ENCODE results near the gene SPRY2. TPM values are rescaled to one million over a fixed set of nuclear protein-coding genes. Genes with fewer than 3 reads are reported as not detected.

Gene SPRY2
- total RNA-seq, 1 experiment from 2014 or later, result 10.3 TPM

- Histone ChIP-seq H3K27me3 (replicated peaks; ENCODE audit: insufficient read depth, low read depth, low read length, poor library complexity) (no peaks in the 10 kb centered on the region), H3K27ac (ENCODE audit: low read depth, low read length, poor library complexity, severe bottlenecking) (no peak overlapping the region), H3K9me3 (ENCODE audit: low read depth, low read length, poor library complexity, severe bottlenecking) (no peaks in the 10 kb centered on the region), H3K4me3 (ENCODE audit: low read depth, low read length, poor library complexity, severe bottlenecking) (no peak overlapping the region), H3K4me1 (ENCODE audit: insufficient read depth, low read length, poor library complexity, severe bottlenecking) (peaks cover 12% of the 10 kb centered on the region), H3K36me3 (ENCODE audit: insufficient read depth, low read length, poor library complexity, severe bottlenecking) (no peaks in the 10 kb centered on the region)
- CTCF ChIA-PET, result no interaction called here
- intact Hi-C loops (cut with micrococcal nuclease; ENCODE audit: unreplicated experiment), result no loop called here
- DNase-seq (ENCODE audit: low spot score), result no peak
- no peak for TF ChIP-seq CTCF (conservative IDR thresholded peaks at IDR 0.05; ENCODE audit: low read depth, low read length)
- no peak for TF ChIP-seq EZH2 (IDR thresholded peaks at IDR 0.05; ENCODE audit: borderline replicate concordance, low read depth, low read length, poor library complexity, severe bottlenecking)
- BruUV-seq (replicated peaks), result no TSS peak
- POLR2A ChIA-PET (ENCODE audit: low non-redundant PET), result interaction anchor here (0.7 kb wide), 1 partner anchor 14 kb away, joined by 3 read pairs; no protein-coding TSS in a partner anchor
Observed at GRCh38 chr13:80319004-80319403, 21.9 kb downstream of the SPRY2 start.

- TF ChIP-seq EZH2 (IDR thresholded peaks at IDR 0.05; ENCODE audit: borderline replicate concordance, low read depth, low read length, poor library complexity, severe bottlenecking) (no peak), CTCF (conservative IDR thresholded peaks at IDR 0.05; ENCODE audit: low read depth, low read length) (no peak)
- intact Hi-C loops (cut with micrococcal nuclease; ENCODE audit: unreplicated experiment), result no loop called here
- CTCF ChIA-PET, result no interaction called here
- no peak overlapping the region for H3K27ac ChIP-seq (ENCODE audit: low read depth, low read length, poor library complexity, severe bottlenecking)
- no TSS peak for BruUV-seq (replicated peaks)
- POLR2A ChIA-PET (ENCODE audit: low non-redundant PET), result interaction anchor here (0.5 kb wide), 1 partner anchor 24 kb away, joined by 6 read pairs; no protein-coding TSS in a partner anchor
- peaks cover 26% of the 10 kb centered on the region for H3K4me1 ChIP-seq (ENCODE audit: insufficient read depth, low read length, poor library complexity, severe bottlenecking)
- no peaks in the 10 kb centered on the region for H3K36me3 ChIP-seq (ENCODE audit: insufficient read depth, low read length, poor library complexity, severe bottlenecking)
- no peaks in the 10 kb centered on the region for H3K27me3 ChIP-seq (replicated peaks; ENCODE audit: insufficient read depth, low read depth, low read length, poor library complexity)
- H3K9me3 ChIP-seq (ENCODE audit: low read depth, low read length, poor library complexity, severe bottlenecking), result no peaks in the 10 kb centered on the region
- no peak overlapping the region for H3K4me3 ChIP-seq (ENCODE audit: low read depth, low read length, poor library complexity, severe bottlenecking)
- DNase-seq (ENCODE audit: low spot score), result peak; percentile 81
Observed at GRCh38 chr13:80314711-80315653, 25.9 kb downstream of the SPRY2 start.

GRCh38 chr13:80313668-80314256 is 27.2 kb downstream of the SPRY2 start:
- CTCF ChIA-PET, result no interaction called here
- Histone ChIP-seq H3K27ac (ENCODE audit: low read depth, low read length, poor library complexity, severe bottlenecking) (no peak overlapping the region), H3K4me1 (ENCODE audit: insufficient read depth, low read length, poor library complexity, severe bottlenecking) (peaks cover 26% of the 10 kb centered on the region), H3K27me3 (replicated peaks; ENCODE audit: insufficient read depth, low read depth, low read length, poor library complexity) (no peaks in the 10 kb centered on the region), H3K9me3 (ENCODE audit: low read depth, low read length, poor library complexity, severe bottlenecking) (no peaks in the 10 kb centered on the region), H3K4me3 (ENCODE audit: low read depth, low read length, poor library complexity, severe bottlenecking) (no peak overlapping the region), H3K36me3 (ENCODE audit: insufficient read depth, low read length, poor library complexity, severe bottlenecking) (no peaks in the 10 kb centered on the region)
- no TSS peak for BruUV-seq (replicated peaks)
- no peak for TF ChIP-seq CTCF (conservative IDR thresholded peaks at IDR 0.05; ENCODE audit: low read depth, low read length)
- TF ChIP-seq EZH2 (IDR thresholded peaks at IDR 0.05; ENCODE audit: borderline replicate concordance, low read depth, low read length, poor library complexity, severe bottlenecking), result no peak
- POLR2A ChIA-PET (ENCODE audit: low non-redundant PET), result interaction anchor here (0.6 kb wide), 1 partner anchor 461 kb away, joined by 11 read pairs; no protein-coding TSS in a partner anchor
- DNase-seq (ENCODE audit: low spot score), result no peak
- intact Hi-C loops (cut with micrococcal nuclease; ENCODE audit: unreplicated experiment), result no loop called here
